Measurements from ENCODE around the gene DSN1.

The DSN1 gene

GRCh38 chr20:36785308-36785707 lies 11.7 kb upstream of the DSN1 start:
- H3K9me3 ChIP-seq (ENCODE audit: severe bottlenecking): no peaks in the 10 kb centered on the region
- peaks cover 38% of the 10 kb centered on the region for H3K36me3 ChIP-seq
- no peak overlapping the region for H3K27ac ChIP-seq
- TF ChIP-seq CTCF (IDR thresholded peaks at IDR 0.05; ENCODE audit: low read depth, low read length): no peak
- H3K4me3 ChIP-seq (ENCODE audit: low read depth, low read length): no peak overlapping the region
- H3K27me3 ChIP-seq (ENCODE audit: insufficient read depth, low read depth, severe bottlenecking): no peaks in the 10 kb centered on the region
- no peak for DNase-seq

- Histone ChIP-seq H3K4me3 (ENCODE audit: low read depth, low read length) (no peak overlapping the region), H3K27me3 (ENCODE audit: insufficient read depth, low read depth, severe bottlenecking) (no peaks in the 10 kb centered on the region), H3K9me3 (ENCODE audit: severe bottlenecking) (no peaks in the 10 kb centered on the region), H3K27ac (no peak overlapping the region), H3K36me3 (peaks cover 38% of the 10 kb centered on the region)
- TF ChIP-seq CTCF (IDR thresholded peaks at IDR 0.05; ENCODE audit: low read depth, low read length): no peak
- no peak for DNase-seq
These were observed 11.3 kb upstream of the DSN1 start for GRCh38 chr20:36784900-36785299.

GRCh38 chr20:36784116-36784515 lies 10.6 kb upstream of the DSN1 start:
- H3K36me3 ChIP-seq: peaks cover 38% of the 10 kb centered on the region
- H3K27me3 ChIP-seq (ENCODE audit: insufficient read depth, low read depth, severe bottlenecking): no peaks in the 10 kb centered on the region
- no peak overlapping the region for H3K27ac ChIP-seq
- H3K4me3 ChIP-seq (ENCODE audit: low read depth, low read length): no peak overlapping the region
- no peak for TF ChIP-seq CTCF (IDR thresholded peaks at IDR 0.05; ENCODE audit: low read depth, low read length)
- no peaks in the 10 kb centered on the region for H3K9me3 ChIP-seq (ENCODE audit: severe bottlenecking)
- no peak for DNase-seq

- Histone ChIP-seq H3K9me3 (ENCODE audit: severe bottlenecking) (no peaks in the 10 kb centered on the region), H3K27me3 (ENCODE audit: insufficient read depth, low read depth, severe bottlenecking) (no peaks in the 10 kb centered on the region), H3K36me3 (peaks cover 12% of the 10 kb centered on the region), H3K4me3 (ENCODE audit: low read depth, low read length) (no peak overlapping the region), H3K27ac (no peak overlapping the region)
- no peak for TF ChIP-seq CTCF (IDR thresholded peaks at IDR 0.05; ENCODE audit: low read depth, low read length)
- DNase-seq: no peak
These were observed 6.1 kb upstream of the DSN1 start for GRCh38 chr20:36779656-36780025.

GRCh38 chr20:36778831-36779655 lies 5.5 kb upstream of the DSN1 start:
- Histone ChIP-seq H3K9me3 (ENCODE audit: severe bottlenecking) (no peaks in the 10 kb centered on the region), H3K4me3 (ENCODE audit: low read depth, low read length) (no peak overlapping the region), H3K36me3 (peaks cover 7% of the 10 kb centered on the region), H3K27ac (no peak overlapping the region), H3K27me3 (ENCODE audit: insufficient read depth, low read depth, severe bottlenecking) (no peaks in the 10 kb centered on the region)
- no peak for DNase-seq
- TF ChIP-seq CTCF (IDR thresholded peaks at IDR 0.05; ENCODE audit: low read depth, low read length): no peak

- TF ChIP-seq CTCF (IDR thresholded peaks at IDR 0.05; ENCODE audit: low read depth, low read length): no peak
- Histone ChIP-seq H3K9me3 (ENCODE audit: severe bottlenecking) (no peaks in the 10 kb centered on the region), H3K4me3 (ENCODE audit: low read depth, low read length) (no peak overlapping the region), H3K27ac (no peak overlapping the region), H3K36me3 (no peaks in the 10 kb centered on the region), H3K27me3 (ENCODE audit: insufficient read depth, low read depth, severe bottlenecking) (no peaks in the 10 kb centered on the region)
- DNase-seq: no peak
These were observed 4.0 kb upstream of the DSN1 start for GRCh38 chr20:36777576-36777975.
